ENCODE measurements around the gene WIPF2.

The WIPF2 gene, protein sequence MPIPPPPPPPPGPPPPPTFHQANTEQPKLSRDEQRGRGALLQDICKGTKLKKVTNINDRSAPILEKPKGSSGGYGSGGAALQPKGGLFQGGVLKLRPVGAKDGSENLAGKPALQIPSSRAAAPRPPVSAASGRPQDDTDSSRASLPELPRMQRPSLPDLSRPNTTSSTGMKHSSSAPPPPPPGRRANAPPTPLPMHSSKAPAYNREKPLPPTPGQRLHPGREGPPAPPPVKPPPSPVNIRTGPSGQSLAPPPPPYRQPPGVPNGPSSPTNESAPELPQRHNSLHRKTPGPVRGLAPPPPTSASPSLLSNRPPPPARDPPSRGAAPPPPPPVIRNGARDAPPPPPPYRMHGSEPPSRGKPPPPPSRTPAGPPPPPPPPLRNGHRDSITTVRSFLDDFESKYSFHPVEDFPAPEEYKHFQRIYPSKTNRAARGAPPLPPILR

DNA sequence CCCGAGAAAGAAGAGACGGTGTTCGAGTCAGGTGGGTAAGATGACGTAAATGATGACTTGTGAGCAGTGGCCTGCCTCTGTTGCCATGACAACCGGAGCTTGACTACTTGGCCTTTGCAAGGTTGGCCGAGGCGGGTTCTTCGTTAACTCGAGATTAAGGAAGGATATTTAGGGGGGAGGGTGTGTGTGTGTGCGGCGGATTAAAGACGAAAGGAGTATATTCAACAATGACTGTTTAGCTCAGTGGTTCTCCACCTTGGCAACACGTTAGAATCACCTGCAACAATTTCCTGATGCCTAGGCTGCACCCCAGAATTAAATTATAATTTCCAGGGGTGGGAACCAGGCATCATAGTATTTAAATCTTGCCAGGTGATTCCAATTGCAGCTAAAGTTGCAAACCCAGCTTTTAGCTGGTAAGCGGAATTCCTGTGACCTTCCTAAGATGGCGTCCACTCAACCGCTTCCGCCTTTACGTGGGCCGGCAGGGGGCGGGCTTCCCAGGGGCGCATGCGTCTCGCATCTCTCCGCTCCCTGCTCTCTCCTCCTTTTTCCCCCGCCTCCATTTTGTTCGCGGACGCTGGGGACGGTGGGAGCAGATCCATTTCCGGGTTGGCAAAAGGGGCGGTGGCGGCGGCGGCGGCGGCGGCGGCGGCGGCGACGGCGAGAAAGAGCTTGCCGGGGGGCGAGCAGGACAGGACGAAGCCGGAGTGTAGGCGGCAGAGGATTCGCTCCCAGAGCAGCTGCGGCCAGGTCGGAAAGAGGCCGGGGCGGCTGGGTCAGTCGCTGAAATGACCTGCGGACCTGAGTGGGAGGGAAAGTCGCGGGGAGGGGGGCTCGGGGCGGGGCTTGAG, at the start of gene WIPF2:
TSS of gene WIPF2 (plus strand) at position 565 of the 854 bp plus-strand sequence. CDS start 37,156 bp downstream, outside the sequence.
- peak; percentile 95 for DNase-seq (ENCODE audit: low spot score)

DNA sequence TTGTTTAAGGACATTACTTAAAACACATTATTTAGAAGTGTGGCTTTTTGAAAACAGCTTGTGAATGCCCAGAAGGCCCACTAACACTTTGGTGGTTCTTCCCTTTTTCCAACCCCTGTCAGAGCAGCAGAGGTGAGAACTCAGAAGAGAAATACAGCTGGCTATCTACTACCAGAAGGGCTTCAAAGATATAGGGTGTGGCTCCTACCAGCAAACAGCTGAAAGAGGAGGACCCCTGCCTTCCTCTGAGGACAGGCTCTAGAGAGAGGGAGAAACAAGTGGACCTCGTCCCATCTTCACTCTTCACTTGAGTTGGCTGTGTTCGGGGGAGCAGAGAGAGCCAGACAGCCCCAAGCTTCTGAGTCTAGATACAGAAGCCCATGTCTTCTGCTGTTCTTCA, 48.8 kb upstream of the WIPF2 start:
- no peak for DNase-seq (ENCODE audit: low spot score)

DNA sequence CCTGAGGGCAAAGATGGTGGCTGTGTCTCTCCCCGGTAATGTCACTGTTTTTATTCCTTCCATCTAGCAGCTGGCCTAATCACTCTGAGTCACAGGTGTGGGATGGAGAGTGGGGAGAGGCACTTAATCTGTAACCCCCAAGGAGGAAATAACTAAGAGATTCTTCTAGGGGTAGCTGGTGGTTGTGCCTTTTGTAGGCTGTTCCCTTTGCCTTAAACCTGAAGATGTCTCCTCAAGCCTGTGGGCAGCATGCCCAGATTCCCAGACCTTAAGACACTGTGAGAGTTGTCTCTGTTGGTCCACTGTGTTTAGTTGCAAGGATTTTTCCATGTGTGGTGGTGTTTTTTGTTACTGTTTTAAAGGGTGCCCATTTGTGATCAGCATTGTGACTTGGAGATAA, 47.4 kb upstream of the WIPF2 start:
- DNase-seq (ENCODE audit: low spot score) = no peak

DNA sequence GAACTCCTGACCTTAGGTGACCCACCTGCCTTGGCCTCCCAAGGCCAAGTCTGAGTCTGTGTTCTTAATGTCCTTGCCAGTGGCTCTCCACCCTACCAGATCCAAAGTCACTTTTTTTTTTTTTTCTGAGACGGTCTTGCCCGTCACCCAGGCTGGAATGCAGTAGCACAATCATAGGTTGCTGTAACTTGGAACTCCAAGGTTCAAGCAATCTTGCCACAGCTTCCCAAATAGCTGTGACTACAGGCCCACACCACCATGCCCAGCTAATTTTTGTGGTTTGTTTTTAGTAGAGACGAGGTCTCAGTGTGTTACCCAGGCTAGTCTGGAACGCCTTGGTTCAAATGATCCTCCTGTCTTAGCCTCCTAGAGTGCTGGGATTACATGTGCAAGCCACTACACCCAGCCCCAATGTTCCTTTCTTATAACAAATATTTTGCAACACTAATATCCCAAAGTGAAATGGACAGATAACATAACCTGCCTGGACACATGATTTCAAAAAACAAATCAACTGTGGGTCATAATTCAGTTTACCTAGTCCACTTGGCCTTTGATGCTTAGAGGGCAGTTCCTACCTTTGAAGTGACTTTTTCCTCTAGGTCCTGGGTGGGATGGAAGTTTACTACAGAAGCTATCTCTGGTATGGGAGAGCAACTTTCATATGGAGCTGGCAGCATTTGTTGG, 45.9 kb upstream of the WIPF2 start:
- DNase-seq (ENCODE audit: low spot score) = no peak

DNA sequence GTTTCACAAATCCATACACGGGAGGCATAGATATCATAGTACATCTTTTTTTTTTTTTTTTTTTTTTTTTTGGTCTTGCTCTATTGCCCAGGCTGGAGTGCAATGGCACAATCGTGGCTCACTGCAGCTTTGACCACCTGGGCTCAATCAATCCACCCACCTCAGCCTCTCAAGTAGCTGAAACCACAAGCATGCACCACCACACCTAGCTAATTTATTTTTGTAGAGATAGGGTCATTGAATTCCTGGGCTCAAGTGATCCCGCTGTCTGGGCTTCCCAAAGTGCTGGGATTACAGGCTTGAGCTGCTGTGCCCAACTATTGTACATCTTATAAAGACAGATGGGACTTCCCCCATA, 45.3 kb upstream of the WIPF2 start:
- DNase-seq (ENCODE audit: low spot score) = no peak

DNA sequence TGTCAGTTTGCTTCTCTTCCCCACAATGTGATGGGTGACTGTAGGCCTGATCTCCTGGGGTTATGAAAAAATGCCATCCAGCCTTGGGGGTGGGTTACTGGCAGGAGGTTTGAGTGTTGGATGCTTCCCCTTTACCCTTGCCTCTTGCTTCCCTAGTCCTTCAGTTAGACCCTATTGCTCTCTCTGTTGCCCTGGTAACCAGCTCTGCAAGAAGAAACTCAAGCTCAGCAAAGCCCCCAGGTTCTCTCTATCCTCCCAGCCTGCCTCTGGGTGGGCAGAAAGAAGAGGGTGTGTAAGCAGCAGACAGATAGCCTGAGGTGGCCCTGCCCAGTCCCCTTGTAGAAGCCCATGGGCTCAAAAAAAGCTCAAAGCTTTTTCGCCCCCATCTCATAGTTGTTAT, 44.6 kb upstream of the WIPF2 start:
- DNase-seq (ENCODE audit: low spot score) = no peak

DNA sequence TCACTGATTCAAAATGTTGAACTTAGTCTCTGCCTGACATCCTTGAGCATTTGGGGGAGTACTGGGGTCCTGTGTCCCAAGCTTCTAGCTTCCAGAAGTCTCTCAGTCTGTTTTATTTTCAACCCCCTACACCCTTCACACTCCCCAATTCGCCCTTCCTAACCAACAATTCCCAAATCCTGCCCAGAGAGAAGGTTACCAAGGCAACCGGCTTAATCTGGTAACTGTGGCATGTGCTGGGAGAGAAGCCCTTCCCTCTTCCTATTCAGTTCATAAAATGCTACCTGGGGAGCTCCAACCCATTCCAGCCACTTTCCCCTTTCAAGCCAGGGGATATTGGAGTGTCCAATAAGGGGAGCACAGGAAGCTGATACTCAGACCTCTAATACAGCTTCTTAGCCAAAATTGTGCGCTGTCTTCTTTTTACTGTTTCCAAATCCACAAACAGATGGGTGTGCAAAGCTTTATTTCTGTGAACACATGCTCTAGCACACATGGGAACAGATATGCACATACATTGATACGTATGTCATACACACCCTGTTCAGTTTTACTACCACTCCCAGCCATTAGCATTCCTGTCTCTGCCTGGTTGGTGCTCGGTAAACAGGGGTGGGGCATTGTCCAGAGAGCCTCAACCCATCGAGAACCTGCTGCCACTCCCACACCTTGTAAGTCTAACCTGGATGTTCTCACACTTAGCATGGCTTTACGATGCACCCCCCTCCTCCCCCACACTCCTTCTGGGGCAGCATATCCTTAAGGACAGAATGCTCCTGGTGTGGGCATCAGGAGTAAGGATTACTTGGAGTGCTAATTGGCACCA, 43.0 kb upstream of the WIPF2 start:
- peak; percentile 77 for DNase-seq (ENCODE audit: low spot score)

DNA sequence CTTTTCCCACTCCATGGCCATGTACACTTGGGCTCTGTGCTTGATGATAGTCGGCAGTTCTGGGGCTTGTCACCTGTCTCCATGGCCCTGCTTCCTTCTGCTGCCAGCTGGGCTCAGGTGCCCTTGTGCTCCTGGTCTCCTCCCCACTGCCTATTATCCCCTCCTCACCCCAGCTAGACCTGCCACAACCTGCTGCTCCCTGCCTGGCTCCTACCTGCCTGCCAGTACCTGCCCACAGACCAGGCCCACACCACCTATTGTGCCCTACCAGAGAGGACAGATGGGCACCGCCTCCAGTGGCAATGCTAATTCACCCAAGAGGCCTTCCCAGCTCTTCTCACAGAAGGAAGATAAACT, 42.4 kb upstream of the WIPF2 start:
- no peak for DNase-seq (ENCODE audit: low spot score)

DNA sequence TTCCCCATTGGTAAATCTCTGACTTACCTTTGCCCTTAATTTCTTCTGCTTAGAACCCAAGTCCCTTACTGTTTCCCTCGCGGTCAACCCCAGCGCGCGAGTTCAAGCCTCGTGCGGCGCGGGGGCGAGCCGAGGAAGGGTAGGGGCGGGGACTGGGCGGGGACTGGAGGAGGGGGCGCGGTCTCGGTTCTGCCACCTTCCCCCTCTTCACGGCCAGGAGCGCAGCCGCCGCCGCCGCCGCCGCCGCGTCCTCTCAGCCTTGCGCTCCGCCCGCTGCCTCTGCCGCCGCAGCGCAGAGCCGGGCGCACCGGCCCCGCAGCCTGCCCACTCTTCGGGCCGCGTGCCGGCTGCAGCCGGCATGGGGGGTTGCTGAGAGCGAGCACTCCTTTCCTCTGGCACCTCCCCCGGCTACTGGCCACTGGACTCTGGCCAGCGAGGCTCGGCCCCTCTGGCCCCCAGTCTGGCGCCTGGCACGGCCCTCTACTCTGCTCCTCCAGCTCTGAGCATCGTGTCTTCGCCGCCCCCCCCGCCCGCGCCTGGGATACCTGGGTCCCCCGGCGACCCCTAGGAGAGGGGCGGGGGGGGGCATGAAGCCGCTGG, 41.7 kb upstream of the WIPF2 start, which contains the start of gene RAPGEFL1:
TSS of gene RAPGEFL1 (plus strand) at position 196 of the 600 bp plus-strand sequence. CDS start at position 588, 392 bp downstream.
- DNase-seq (ENCODE audit: low spot score) = peak; percentile 37

DNA sequence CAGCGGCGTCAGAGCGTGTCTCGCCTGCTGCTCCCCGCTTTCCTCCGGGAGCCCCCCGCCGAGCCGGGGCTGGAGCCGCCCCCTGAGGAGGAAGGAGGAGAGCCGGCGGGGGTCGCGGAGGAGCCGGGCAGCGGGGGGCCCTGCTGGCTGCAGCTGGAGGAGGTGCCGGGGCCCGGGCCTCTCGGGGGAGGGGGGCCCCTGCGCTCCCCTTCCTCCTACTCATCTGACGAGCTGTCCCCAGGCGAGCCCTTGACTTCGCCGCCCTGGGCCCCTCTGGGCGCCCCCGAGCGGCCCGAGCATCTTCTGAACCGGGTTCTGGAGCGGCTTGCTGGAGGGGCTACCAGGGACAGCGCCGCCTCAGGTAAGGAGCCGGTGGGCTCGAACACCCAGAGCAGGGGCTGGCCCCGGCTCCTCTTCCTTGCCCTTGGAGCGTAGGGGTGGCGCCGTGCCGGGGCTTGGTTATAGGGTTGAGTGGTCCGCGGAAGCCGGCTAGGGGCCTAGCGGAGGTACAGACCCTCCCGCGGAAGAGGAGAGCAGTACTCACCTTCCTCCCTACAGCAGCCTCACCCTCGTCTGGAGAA, 41.0 kb upstream of the WIPF2 start:
- no peak for DNase-seq (ENCODE audit: low spot score)

DNA sequence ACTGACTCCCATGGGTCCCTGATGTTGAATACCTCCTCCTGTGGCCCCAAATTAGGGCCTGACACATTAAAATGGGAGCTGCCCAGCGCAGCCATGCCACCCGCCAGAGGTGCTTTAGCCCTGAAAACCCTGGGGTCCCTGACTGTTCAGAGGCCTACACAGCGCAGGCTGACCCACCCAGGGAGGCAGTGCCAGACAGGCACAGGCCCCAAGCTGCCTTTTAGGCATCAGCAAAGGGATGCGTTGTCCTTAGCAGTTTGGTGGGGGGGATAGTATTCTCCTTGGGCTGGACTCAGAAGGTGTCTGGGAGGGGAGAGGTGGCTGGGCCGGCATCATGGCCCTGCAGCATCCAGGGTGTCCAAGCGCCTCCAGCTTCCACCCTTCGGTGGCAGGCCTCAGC, 40.4 kb upstream of the WIPF2 start:
- no peak for DNase-seq (ENCODE audit: low spot score)

DNA sequence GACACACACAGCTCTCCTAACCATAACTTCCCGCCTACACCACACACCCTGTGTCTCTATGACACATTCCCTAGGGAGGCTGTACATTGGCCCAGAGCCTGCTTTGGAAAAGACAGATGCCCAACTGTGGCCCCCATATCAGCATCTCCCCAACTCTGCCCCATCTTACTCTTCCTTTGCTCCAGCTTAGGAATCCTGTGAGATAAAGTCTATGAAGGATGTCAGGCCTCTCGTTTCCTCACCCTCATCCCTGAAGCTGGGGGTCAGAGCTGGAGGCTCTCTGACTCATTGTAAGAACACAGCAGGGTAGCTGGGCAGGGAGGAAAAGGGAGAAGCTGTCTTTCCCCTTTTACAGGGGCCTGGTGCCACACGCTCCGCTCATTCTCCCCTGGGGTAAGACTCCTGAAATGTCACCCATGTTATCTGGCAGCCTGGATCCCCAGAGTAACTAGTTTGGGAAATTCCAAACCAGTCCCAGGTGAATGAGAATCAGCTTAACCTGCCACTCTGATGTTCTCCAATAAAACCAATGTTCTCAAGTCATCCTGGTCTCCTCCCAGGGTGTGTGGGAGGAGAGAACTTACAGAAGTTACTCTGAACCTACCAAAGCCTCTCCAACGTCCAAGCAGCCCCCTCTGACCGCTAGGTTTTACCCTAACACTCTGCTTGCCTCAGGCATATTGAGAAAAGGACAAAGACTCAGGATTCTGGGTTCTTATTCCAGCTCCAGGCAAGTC, 39.0 kb upstream of the WIPF2 start:
- no peak for DNase-seq (ENCODE audit: low spot score)

DNA sequence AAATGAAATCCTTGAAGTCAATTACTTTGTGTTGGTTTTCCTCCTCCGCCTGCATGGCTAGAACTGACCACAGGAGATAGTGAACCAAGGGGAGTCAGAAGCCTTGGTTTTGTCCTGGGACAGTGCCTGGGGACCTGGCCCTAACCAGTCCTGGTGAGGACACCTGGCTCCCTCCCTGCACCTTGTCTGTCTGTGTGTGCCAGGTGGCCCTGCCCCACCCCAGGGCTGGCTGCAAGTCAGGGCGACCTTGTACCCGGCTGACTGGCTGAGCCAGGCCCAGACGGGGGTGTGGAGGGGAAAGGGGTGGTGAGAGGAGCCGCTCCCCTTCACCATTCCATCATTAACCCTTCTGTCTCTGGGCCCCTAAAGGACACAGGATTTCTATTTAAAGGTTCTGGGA, 38.4 kb upstream of the WIPF2 start:
- peak; percentile 25 for DNase-seq (ENCODE audit: low spot score)

DNA sequence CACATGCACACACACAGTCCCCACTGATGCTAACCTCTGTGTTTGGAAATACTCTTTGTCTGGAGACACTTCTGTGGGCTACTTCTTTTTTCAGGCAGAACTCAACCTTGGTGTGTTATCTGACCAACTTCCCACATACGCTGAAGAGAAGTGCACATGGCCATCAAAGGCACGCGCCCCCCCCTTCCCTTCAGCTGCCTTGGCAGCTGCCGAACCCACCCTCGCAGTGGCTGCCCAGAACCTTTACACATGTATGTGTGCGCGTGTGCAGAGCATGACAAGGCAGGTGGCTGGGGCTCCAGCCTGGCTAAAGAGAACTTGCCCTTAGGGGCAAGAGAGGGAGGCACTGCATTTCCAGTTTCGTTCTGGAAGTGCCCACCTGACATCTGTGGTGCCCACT, 37.9 kb upstream of the WIPF2 start:
- no peak for DNase-seq (ENCODE audit: low spot score)

DNA sequence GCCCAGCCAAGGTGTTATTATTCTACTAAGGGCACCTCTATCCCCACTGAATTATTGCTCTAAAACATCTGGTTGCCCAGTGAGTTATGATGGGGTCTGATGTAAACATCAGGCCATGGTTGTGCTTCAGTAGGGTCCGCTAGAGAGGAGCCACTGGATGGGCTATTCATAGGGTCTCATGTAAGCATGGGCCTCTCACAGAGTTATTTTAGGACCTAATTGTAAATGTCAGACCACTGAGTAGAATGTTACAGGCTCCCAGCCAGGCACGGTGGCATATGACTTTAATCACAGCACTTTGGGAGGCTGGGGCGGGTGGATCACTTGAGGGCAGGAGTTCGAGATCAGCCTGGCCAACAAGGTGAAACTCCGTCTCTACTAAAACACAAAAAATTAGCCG, 36.5 kb upstream of the WIPF2 start:
- no peak for DNase-seq (ENCODE audit: low spot score)

DNA sequence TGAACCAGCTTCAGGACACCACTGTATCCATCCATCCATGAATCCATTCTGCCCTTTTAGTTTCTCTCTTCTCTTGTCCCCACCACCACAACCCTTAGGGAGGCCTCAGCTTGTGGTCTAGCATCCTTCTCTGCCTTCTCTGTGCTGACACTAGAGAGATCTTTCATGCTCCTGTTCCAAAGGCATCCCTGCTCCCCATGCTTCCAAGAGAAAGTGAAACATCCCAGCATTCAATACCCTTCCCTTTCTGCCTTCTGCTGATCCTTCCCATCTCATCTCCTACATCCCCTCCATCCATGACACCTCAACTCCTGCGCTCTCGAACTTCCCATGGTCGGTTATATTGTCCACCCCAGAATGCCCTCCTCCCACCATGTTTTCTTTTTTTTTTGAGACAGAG, 31.9 kb upstream of the WIPF2 start:
- DNase-seq (ENCODE audit: low spot score) = no peak

DNA sequence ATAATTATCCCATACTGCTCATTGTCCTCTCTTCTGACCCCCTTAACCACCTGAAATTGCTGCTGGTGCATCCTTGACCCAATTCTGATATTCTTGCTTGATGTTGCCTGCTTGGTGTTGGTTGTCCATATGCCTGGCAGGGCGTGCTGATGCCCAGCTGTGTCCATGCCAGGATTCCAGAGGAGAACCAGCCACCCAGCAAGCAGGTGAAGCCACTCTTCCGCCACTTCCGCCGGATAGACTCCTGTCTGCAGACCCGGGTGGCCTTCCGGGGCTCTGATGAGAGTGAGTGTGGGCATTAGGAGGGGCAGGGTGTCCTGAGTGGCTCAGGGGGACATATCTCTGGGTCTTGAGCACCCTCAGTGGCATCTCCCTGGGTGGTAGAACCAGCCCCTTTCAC, 30.4 kb upstream of the WIPF2 start:
- no peak for DNase-seq (ENCODE audit: low spot score)

DNA sequence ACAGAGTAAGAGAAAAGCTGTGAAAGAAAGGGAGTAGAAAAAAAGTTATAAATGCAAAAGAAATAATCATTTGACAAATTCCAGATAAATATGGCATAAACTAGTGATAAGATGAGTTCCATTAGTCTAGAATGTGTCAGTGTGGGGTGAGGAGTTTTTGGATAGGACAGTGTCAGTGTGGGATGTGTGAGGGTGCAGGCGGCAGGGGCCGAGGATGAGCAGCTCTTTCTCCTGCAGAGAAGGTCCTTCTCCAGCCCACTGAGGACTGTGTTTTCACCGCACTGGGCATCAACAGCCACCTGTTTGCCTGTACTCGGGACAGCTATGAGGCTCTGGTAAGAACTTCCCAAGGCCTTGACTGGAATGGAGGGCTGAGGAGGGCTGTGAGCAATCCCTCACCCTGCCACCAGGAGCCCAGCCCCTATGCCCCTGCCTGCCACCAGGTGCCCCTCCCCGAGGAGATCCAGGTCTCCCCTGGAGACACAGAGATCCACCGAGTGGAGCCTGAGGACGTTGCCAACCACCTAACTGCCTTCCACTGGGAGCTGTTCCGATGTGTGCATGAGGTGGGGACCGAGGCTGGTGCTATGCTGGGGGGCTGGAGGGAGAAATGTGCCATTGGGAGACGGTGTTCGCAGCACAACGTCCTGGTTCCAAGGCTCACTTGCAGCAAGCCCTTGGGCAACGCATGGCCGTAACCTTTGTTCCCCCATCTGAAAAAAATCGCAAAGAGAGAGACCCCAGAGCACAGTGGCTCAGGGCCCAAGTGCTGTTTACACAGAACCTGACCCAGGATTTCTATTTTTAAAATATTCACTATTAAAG, 28.7 kb upstream of the WIPF2 start:
- no peak for DNase-seq (ENCODE audit: low spot score)

Measured in LoVo (cell line).